ENCODE data around the gene STXBP5.
"Not testable (repeated sequence)": the region's sequence is repeated elsewhere in the genome, so short reads cannot be mapped to it uniquely, and the experiment has no call there.

Gene STXBP5

DNA sequence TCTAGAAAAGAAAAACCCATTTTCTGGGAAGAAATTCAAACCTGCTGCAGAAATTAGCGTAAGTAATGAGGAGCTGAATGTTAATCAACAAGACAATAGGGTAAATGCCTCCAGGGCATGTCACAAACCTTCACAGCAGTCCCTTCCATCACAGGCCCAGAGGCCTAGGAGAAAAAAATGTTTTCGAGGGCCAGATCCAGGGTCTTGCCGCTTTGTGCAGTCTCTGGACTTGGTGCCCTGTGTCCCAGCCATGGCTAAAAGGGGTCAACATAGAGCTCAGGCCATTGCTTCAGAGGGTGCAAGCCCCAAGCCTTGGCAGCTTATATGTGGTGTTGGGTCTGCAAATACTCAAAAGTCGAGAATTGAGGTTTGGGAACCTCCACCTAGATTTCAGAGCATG, 99.8 kb downstream of the STXBP5 start:
- DNase-seq = no peak

DNA sequence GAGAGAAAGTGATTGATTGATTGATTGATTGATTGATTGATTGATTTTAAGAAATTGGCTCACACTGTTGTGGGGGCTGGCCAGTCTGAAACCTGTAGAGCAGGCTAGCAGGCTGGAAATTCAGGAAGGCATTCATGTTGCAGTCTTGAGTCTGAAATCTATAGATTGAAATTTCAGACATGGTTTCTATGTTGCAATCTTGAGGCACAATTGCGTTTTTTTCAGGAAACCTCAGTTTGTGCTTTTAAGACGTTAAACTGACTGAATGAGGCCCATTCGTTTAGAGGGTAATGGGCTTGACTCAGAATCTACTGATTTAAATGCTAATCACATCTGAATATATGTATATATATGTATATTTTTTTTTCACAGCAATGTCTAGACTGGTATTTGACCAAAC, 106.3 kb downstream of the STXBP5 start:
- DNase-seq = no peak

DNA sequence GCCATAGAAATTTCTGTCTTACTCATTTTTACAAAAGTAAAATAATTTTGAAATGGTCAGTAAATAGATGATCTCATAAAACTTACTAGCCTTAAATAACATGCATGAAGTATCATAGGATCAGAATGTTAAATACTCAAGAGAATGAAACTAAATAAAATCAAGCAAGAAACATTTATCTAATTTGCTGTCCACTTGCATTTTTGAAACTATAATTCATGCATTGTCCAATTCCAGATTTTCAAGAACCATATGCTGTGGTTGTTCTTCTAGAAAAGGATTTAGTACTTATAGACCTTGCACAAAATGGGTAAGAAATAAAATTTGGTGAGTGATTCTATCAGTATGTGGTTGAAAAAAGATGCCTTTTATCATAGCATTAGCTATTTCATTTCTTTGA, 107.0 kb downstream of the STXBP5 start:
- DNase-seq = no peak

DNA sequence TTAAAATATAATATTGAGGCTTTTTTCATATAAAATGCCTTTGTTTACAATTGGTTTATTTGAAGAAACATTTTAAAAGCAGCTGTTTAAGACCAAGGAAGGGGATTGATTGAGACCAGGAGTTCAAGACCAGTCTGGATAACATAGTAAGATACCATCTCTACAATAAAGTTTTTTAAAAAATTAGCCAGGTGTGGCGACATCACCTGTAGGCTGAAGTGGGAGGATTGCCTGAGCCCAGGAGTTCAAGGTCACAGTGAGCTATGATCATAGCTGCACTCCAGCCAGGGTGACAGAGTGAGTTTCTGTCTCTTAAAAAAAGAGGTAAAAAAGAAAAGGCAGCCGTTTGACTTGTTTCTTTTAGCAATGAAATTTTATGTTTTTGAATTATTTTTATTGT, 117.0 kb downstream of the STXBP5 start:
- no peak for DNase-seq

DNA sequence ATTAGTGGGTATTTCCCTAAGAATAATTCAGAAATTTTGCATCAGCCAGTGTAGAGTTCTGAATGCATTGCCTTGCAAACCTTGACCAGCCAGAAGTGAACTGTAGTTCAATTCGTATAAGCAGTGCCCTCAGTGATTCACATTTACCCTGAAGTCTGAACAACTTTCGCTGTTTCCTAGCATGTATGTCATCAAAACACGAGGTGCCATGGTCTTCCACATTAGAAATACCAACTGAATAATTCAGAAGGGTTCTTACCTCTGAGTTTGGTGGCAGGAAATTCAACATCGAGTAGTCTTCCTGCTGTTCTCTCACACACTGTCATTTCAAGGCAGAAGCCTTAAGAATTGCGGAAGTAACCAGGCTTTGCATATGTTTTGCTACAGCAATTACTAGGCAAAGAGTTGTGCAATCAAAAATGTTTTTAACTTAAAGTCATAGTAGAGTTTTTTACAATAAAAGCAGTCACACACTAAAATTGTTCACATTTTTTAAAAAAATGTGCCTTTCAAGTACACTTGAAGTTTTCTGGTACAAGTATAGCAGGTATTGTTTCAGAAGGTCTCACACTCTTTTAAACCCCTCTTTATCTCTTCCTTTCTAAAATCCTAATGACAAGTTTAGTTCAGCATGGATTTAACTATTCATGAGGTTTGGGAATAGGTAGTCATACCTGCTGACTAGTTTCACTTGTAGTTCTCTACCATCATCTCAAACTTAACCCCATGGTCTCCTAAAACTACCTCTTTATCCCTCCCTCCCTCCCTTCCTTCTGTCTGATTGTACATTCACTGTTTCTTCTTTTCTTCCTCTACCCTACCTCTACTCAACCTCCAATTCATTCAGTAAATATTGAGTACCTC, 118.3 kb downstream of the STXBP5 start:
- DNase-seq = no peak

DNA sequence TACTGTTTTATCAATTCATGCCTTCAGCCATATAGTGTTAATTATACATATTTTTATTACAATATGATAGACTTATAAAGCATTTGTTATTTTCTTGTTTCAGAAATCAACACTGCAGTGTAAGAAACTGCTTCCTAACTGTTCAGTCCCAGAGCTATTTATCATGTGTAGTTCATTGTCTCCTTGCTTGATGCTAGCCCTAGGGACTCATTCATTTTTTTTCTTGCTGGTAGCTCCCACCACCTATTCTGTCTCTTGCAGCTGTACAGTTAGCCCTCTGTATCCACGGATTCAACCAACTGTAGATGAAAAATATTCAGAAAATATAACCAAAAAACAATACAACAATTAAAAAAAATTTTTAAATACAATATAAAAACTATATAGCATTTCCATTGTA, 121.3 kb downstream of the STXBP5 start:
- DNase-seq = no peak

DNA sequence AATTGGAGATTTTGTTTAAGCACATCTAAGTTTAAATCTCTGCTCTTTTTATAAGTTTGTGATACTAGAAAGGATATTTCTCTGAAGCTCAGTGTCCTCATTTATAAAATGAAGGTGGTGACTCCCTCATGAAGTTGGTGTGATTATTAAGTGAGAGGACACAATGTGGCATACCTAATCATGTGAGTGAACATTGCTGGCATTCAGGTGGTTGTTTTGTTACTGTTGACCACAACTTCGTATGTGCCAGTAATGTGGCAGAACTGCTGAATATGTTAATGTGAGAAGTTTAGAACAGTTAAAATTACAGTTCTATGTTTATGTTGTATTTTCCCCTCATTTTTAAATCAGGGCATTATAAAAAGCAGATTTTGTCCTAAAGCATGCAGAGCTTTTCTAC, 127.2 kb downstream of the STXBP5 start:
- no peak for DNase-seq

DNA sequence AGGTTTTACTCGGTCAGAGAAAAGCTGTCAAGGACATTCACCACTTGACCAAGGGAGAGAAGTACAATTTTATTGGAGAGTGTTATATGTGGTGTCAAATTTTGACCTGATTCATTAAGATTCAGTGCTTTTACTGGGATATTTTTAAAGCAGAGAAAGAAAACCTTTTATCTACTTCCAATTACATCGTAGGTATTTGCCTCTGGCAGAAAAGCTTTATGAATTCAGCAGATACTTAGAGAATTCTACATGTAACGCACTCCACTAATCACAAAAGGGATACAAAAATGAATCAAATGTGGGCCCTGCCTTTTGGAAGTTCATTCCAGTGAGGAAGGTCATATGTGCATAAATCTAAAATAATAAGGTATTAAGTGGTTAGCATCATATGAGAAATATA, 133.7 kb downstream of the STXBP5 start:
- no peak for DNase-seq

DNA sequence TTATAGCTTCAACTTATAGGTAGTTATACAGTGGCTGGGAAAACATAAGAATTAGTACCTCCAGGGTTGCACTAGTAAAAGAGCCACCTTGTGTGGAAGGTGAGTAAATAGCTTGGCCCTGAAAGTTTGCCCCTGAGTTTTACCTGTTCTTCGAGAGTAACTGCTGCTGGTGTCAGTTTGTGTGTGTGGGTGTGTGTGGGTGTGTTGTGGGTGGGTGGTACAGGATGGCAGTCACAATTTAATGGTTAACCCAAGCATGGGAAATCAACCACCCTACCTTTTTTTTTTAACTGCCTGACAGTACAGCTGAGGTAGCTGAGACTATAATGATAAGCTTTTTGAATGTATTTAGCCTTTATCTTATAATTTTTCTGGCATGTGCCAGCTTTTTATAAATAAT, 137.3 kb downstream of the STXBP5 start:
- no peak for DNase-seq

DNA sequence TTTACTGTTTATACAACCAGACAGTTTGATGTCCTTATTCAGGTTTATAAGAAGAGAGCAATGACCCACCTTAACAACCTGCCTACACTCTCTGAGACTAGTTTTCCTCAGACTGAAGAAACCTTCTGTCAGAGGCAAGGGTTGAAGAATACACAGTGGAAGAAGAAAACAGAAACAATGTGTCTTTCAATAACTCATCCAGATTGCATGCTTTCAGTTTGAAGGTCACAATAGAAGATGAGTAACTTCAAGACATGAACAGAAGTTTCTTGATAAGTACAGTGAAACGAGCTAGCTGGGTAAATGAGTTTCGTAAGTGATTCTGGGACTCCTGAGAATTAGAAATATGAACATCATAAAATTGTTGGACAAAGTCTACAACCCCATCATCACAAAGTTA, 141.7 kb downstream of the STXBP5 start:
- no peak for DNase-seq

DNA sequence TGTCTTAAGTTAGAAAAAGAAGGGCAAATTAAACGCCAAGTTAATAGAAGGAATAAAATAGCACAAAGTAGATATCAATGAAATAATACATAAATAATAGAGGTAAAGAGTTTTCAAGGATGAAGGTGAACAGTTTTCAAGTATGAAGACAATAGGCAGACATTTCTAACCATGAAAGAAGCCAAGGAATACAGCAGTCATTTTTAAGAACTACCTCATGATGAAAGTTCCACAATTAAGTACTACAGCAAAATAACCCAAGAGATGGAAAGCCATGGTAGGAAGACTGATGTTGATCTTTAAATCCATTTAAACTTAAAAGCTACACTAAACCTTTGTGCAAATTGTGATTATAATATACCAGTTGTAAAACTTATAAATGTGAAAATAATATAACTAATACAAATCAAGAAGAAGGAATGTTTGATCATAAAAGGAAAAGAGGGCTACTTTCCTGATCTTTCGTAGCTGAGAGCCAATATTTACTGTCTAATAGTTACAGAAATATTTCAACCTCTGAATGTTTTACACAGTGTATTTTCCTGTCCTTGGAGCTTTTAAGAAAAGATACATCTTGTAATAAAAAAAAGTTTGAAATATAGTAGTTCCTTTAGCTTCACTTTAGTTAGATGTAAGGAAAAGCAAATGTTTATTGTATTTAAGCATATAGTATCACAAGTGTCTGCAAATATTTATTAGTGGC, 143.1 kb downstream of the STXBP5 start:
- no peak for DNase-seq

DNA sequence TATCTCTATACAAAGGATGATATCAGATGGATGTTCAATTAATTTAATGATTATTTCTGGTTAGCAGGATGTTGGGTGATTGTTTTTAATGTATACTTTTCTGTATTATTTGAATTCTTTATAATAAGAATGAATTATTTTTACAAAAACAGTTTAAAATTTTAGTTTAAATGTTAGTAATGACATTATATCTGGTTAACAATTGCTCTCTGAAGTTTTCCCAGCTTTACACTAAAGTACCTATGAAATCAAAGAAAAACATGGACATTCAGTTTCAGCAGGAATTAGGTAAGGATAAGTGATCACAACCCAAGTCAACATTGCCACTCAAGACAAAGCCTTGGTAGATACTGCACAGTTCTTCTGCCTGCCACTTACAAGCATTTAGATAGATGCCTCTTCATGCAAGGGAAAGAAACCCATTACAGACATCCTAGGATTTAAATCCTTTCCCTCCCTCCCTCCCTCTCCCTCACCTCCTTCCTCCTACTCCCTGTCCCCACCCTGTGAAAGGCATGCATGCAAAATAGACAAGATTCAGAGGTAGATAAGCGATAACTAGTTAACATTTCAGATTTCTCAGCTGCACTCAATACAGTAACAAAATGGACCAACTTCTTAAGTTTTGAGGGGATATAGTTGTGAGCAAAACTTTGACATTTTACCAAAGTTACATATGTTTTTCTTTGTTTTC, 143.8 kb downstream of the STXBP5 start:
- DNase-seq = no peak

DNA sequence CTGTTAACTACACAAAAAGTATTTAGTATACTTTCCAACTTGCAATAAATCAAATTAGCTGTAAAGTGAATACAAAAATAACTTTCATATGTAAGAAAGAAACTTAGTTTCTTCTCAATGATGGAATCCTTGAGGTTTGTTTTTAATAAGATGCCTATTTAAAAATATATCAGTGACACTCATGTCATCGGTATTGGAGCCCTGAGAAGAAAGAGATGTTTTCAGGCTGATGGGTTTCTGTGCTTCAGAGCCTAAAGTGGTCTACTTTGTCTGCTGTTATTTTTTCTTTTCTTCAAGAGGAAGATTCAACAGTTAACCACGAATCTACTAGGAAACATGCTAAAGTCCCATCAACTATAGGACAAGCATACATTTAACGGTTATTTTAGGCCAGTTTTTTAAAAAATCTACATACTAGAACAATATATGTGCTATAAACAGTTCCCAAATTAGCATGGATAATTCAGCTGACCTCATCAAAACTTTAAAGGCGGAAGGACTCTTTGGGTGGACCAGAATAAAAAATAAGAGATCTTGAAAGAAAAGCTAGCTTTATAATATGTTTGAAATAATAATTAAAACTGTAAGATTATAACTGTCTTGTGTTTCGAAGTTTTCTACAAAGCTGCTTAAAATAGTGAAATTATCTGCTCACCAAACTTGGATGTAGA, 157.2 kb downstream of the STXBP5 start:
- DNase-seq = no peak

DNA sequence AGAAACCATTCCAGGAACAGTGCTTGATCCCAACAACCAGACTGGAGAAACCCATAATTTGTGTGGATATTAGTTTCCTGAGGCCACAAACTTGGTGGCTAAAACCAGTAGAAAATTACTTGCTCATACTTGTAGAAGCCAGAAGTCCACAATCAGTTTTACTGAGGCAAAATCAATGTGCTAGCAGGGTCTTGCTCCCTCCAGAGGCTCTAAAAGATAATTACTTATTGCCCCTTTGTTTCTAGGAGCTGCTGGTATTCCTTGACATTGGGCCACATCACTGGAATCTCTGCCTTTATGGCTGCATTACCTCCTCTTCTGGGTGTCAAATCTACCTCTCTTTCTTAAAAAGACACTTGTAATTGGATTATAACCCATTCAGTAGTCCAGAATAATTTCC, 162.1 kb downstream of the STXBP5 start:
- DNase-seq = no peak

DNA sequence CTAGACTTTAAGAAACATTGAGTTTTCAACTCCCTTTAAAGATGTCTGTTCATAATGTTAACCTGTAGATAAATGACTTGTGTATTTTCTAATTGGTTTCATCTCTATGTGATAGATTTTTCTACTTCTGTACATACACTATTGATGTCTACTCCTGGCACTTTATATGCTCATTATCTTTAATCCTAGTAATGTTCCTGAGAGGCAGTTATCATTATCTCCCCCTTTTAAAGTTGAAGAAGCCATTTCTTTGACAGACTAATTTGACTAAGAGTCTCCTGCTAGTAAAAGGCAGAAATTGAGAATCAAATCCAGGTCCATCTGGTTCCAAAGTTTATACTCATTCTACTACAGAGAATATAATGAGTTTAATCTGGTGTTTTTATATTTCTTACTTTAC, 167.1 kb downstream of the STXBP5 start:
- DNase-seq = no peak

DNA sequence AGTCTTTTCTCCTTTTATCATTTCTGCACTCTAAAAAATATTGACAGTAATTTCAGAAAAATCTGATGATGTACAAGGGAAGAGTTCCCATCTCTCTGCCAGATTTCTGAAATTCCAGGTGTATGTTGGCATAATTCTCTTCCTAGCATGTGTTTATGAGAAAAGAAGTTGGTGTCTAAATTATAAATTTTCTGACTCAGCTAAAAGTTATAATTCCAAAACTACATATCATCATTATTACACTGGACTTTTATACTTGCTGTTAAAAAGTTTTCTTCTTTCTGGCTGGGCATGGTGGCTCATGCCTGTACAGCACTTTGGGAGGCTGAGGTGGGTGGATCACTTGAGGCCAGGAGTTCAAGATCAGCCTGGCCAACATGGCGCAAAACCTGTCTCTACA, 168.6 kb downstream of the STXBP5 start:
- no peak for DNase-seq

DNA sequence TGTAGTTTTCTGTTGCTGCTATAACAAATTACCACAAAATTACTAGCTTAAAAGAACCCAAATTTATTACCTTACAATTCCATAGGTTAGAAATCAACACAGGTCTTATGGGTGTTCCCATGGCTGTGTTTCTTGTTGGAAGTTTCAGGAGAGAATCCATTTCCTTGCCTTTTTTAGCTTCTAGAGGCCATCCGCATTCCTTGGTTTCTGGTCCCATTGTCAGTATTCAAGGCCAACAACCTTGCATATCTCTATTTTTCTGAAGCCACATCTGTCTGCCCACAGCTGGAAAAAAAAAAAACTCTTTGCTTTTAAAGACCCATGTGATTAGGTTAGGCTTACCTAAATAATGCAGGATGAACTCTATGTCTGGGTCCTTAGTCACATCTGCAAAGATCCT, 174.6 kb downstream of the STXBP5 start:
- DNase-seq = no peak

DNA sequence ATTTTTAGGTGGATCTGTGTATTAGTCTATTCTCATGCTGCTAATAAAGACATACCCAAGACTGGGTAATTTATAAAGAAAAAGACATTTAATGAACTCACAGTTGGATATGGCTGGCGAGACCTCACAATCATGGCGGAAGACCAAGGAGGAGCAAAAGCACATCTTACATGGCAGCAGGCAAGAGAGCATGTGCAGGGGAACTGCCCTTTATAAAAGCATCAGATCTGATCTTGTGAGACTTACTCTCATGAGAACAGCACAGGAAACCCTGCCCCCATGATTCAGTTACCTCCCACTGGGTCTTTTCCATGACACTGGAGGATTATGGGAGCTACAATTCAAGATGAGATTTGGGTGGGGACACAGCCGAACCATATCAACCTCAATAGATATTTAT, 176.6 kb downstream of the STXBP5 start:
- not testable (repeated sequence) for DNase-seq

DNA sequence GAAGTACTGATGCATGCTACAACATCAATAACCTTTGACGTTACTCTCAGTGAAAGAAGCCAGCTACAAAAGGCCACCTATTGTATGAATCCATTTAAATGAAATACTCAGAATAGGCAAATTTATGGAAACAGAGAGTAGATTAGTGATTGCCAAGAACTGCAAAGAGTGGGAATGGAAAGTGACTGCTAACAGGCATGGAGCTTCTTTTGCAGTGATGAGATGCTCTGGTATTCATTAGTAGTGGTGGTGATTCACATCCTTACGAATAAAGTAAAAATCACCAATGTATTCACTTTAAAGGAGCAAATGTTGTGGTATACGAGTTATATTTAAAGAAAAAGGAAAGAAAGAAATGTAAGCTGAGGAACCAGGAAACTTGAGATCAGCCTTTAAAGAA, 177.5 kb downstream of the STXBP5 start:
- no peak for DNase-seq

DNA sequence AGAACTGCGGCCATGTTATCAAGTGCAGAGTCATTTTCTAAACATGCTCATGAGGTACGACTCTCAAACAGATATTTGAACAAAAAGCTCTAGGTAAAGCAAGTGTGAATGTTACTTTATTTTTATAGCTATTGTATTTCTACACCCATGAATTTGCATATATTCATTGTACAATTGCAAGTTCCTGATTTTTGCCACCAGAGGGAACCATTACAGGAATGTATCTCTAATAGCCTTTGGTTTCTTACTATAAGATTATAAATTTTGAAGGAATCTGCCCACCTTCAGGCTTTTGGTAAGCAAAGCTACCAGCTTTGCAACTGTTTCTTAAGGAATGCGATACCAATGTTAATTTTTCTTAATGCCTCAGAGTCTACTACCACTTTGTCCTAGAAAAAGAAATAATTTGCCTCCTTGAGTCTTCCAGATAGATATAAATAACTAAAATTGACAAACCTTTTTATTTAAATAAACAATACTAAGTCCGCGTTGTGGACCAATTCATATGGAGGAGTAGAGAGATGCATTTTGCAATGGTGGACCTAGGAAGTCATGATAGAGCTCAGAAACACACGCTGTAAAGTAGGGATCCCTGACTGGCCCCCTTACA, 178.8 kb downstream of the STXBP5 start:
- DNase-seq = no peak

DNA sequence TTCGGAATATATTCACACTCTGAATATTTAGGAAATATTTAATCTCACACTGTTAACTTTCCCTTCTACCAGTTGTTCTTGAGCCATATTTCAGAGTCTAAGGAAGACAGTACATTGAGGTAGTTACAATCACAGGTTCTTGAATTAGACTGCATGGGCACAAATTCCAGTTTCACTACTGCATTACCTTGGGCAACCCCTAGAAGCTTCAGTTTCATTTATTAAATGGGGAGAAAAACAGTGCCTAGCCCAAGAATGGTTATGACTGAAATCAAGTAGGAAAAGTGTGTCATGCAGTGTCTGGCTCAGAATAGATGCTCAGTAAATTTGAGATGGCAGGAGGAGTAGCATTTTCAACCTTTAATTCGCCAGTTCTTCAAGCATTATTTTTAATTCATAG, 179.8 kb downstream of the STXBP5 start:
- no peak for DNase-seq

DNA sequence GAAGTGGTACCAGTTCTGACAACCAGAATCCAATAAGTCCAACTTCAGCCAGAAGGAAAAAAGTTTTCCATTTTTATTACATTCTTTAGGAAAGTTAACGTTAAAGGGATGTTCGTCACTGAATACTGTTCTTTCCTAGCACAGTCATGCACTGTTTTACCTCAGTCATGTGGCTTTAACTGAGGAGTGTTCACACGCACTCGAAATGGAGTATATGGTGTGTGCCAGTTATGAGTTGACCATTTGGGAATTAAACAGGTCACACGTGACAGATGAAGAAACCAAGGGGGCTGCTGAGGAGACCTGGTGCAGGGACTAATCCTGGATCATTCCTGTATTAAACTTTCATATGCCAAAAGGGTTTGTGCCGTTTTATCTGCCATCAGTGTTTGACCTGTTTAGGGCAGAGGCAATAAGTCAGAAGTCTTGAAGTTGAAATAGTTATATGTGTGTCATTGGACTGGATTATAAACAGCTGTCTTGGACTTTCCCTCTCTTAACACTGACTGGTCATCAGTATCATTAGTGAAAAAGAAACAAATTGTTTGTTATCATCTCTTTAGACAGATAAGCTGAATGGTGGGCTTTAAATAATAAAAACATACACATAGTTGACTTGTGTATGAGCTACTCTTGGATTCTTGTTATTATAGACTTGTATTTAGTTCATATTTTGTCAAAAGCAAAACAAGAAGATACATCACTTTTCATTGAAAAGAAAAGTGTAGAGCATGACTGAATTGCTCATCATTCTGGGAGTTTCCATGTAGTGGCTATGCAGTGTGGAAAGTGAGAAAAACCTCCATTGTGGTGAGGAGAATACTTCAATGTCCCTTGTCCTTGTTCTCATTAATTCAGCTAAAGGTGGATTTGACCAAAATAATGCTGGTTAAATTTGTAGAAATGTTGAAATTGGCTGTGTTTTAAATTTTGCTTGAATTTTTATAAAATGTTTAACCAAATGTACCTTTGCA, 180.8 kb downstream of the STXBP5 start:
- DNase-seq = no peak

Data from GOT3 (cell line).